Motor neuron (in vitro differentiated cells): ENCODE data around the gene NUDT22. TPM values are rescaled to one million over a fixed set of nuclear protein-coding genes. Genes with fewer than 3 reads are reported as not detected.

ENCODE experiments used
- ATAC-seq, 8 experiments: fragments of 200-7000 bp; cut with Tn5 transposase; replicated peaks in 6 of 8; 2 replicates each; pipeline ENCODE4 v1.8.0; 2021; ENCODE audit warnings: mild to moderate bottlenecking in 8 of 8, moderate library complexity in 8 of 8
- H3K27ac ChIP-seq, 2 donors: fragments of 250-450 bp; sonication (Bioruptor Pico); 2 replicates each; pipeline ENCODE4 v1.9.0; 2021; ENCODE audit warnings: antibody characterized with exemption in 2 of 2, mild to moderate bottlenecking in 2 of 2, moderate library complexity in 1 of 2
- H3K4me1 ChIP-seq, 2 donors: fragments of 250-450 bp; sonication (Bioruptor Pico); replicated peaks in 1 of 2; 2 replicates each; pipeline ENCODE4 v1.6.1; 2021; ENCODE audit warnings: antibody characterized with exemption in 2 of 2, mild to moderate bottlenecking in 2 of 2, moderate library complexity in 1 of 2
- H3K4me3 ChIP-seq, 5 donors: fragments of 250-450 bp; sonication (Bioruptor Pico); 2 replicates each; pipeline ENCODE4 v1.9.0; 2021; ENCODE audit warnings: antibody characterized with exemption in 5 of 5, mild to moderate bottlenecking in 5 of 5, moderate library complexity in 4 of 5
- WGBS, 10 experiments: fragments of 450-650 bp; shearing (Covaris generic); methylation state at CpG; one replicate each; pipeline ENCODE4 v1.0.0; 2022; 5-methylcytosine and 5-hydroxymethylcytosine counted together
- in situ Hi-C, 9 experiments: fragments of 400-800 bp; cut with MboI; loops; one replicate each; pipeline ENCODE4 v1.15.0; 2021; ENCODE audit warnings: low sequenced_read_pairs in 9 of 9, low pct_unique_long_range_greater_than_20kb in 2 of 9; ENCODE audit not compliant: unreplicated experiment in 9 of 9
- total RNA-seq, 8 experiments: library from RNA; unstranded; fragments of 300-600 nt; gene quantifications; 2 replicates each; pipeline versions ENCODE4 v1.2.3 to v1.2.4, GENCODE V29; 2022

Gene NUDT22
- total RNA-seq, 8 experiments from 2014 or later, result 17.3 to 65.4 (median 35.4) TPM

GRCh38 chr11:64275031-64275800 lies 49.1 kb downstream of the NUDT22 start:
- Histone ChIP-seq H3K4me1 (peaks cover 7 to 9% of the 10 kb centered on the region in 2 donors), H3K27ac (no peak overlapping the region), H3K4me3 (no peak overlapping the region)
- in situ Hi-C loops, result no loop called here
- 0 to 100% (median 92%) methylated on average over 1 to 6 of the region's 15 CpGs for WGBS, 10 experiments
- no peak for ATAC-seq

- peaks cover 7 to 9% of the 10 kb centered on the region in 2 donors for H3K4me1 ChIP-seq
- in situ Hi-C loops, result no loop called here
- no peak for ATAC-seq
- whole genome bisulfite sequencing, 10 experiments, result no CpG with 5 or more reads among the region's 2 CpGs
- H3K4me3 ChIP-seq, result no peak overlapping the region
- H3K27ac ChIP-seq, result no peak overlapping the region
Measured at GRCh38 chr11:64275841-64276240, 49.8 kb downstream of the NUDT22 start.

- peak in 3 of 8 experiments; percentile 84 to 93 (median 88) for ATAC-seq
- in situ Hi-C loops, result no loop called here
- WGBS, 10 experiments, result 0 to 100% (median 92%) methylated on average over 1 to 9 of the region's 17 CpGs; no CpG with 5 or more reads in 1 of the 10 experiments
- no peak overlapping the region for H3K27ac ChIP-seq
- no peak overlapping the region for H3K4me3 ChIP-seq
- H3K4me1 ChIP-seq, result peaks cover 6 to 8% of the 10 kb centered on the region in 2 donors
Measured at GRCh38 chr11:64276653-64277431, 50.8 kb downstream of the NUDT22 start.

GRCh38 chr11:64278576-64279190 lies 52.6 kb downstream of the NUDT22 start:
- Histone ChIP-seq H3K27ac (no peak overlapping the region), H3K4me1 (peaks cover 2 to 3% of the 10 kb centered on the region in 2 donors), H3K4me3 (no peak overlapping the region)
- 80 to 100% (median 80%) methylated on average over 1 to 3 of the region's 8 CpGs; no CpG with 5 or more reads in 5 of the 10 experiments for WGBS, 10 experiments
- ATAC-seq, result no peak
- in situ Hi-C loops, result no loop called here

Other genes starting within 250 kb of the NUDT22 start
- 10 to 100 TPM; 39.8 to 80.0 (median 53.7) TPM for gene OTUB1, start 239.8 kb upstream of the NUDT22 start, total RNA-seq
- 10 to 100 TPM in 1 of 8 experiments, 1 to 10 TPM in 6, under 1 TPM in 1; 0.31 to 10.1 (median 3.6) TPM for gene FLRT1, start 190.3 kb upstream of the NUDT22 start, total RNA-seq
- 10 to 100 TPM; 10.2 to 47.7 (median 16.6) TPM for gene MACROD1, start 60.2 kb upstream of the NUDT22 start, total RNA-seq
- 100 to 1,000 TPM; 110 to 251 (median 163) TPM for gene STIP1, start 40.1 kb upstream of the NUDT22 start, total RNA-seq
- gene FERMT3, start 19.6 kb upstream of the NUDT22 start, total RNA-seq, result 1 to 10 TPM in 7 of 8 experiments, under 1 TPM in 1; 0.63 to 3.2 (median 2.2) TPM
- gene TRPT1, start 88 bp upstream of the NUDT22 start, total RNA-seq, result 10 to 100 TPM; 31.8 to 59.9 (median 35.5) TPM
- 10 to 100 TPM; 13.2 to 51.7 (median 26.9) TPM for gene DNAJC4, start 4.3 kb downstream of the NUDT22 start, total RNA-seq
- gene VEGFB, start 8.3 kb downstream of the NUDT22 start, total RNA-seq, result 10 to 100 TPM; 21.2 to 72.8 (median 30.3) TPM
- gene FKBP2, start 14.8 kb downstream of the NUDT22 start, total RNA-seq, result 100 to 1,000 TPM in 3 of 8 experiments, 10 to 100 TPM in 5; 61.8 to 156 (median 85.0) TPM
- 100 to 1,000 TPM in 5 of 8 experiments, 10 to 100 TPM in 3; 81.6 to 289 (median 142) TPM for gene PPP1R14B, start 20.7 kb downstream of the NUDT22 start, total RNA-seq
- 10 to 100 TPM in 4 of 8 experiments, 1 to 10 TPM in 4; 5.6 to 29.5 (median 9.8) TPM for gene PLCB3, start 25.3 kb downstream of the NUDT22 start, total RNA-seq
- gene BAD, start 58.4 kb downstream of the NUDT22 start, total RNA-seq, result 100 to 1,000 TPM in 1 of 8 experiments, 10 to 100 TPM in 7; 38.6 to 119 (median 65.6) TPM
- gene GPR137, start 59.6 kb downstream of the NUDT22 start, total RNA-seq, result 10 to 100 TPM; 18.9 to 37.6 (median 22.5) TPM
- under 1 TPM in 5 of 8 experiments, not detected in 3; 0.25 to 0.78 (median 0.61) TPM for gene KCNK4, start 65.0 kb downstream of the NUDT22 start, total RNA-seq
- 1 to 10 TPM in 3 of 8 experiments, under 1 TPM in 2, not detected in 3; 0.76 to 1.9 (median 1.2) TPM for gene CATSPERZ, start 74.1 kb downstream of the NUDT22 start, total RNA-seq
- gene ESRRA, start 79.2 kb downstream of the NUDT22 start, total RNA-seq, result 10 to 100 TPM in 7 of 8 experiments, 1 to 10 TPM in 1; 9.3 to 75.7 (median 19.1) TPM
- gene TRMT112, start 91.3 kb downstream of the NUDT22 start, total RNA-seq, result 100 to 1,000 TPM; 169 to 349 (median 254) TPM
- 100 to 1,000 TPM; 218 to 801 (median 352) TPM for gene PRDX5, start 91.8 kb downstream of the NUDT22 start, total RNA-seq
- gene CCDC88B, start 113.9 kb downstream of the NUDT22 start, total RNA-seq, result 1 to 10 TPM in 7 of 8 experiments, under 1 TPM in 1; 0.90 to 8.6 (median 3.0) TPM
- gene RPS6KA4, start 132.9 kb downstream of the NUDT22 start, total RNA-seq, result 10 to 100 TPM in 4 of 8 experiments, 1 to 10 TPM in 4; 5.0 to 48.1 (median 12.3) TPM